CD4-positive, alpha-beta memory T cell (primary cell): ENCODE measurements around the gene TLCD2. TPM values are rescaled to one million over a fixed set of nuclear protein-coding genes. Genes with fewer than 3 reads are reported as not detected.
A peak's percentile ranks its signal among the peaks of the same experiment; 100 is the strongest.

Experiments used
- CTCF ChIA-PET: fragments of 350-600 bp; sonication (Branson Sonifier 250); formaldehyde crosslinking; loops from one replicate; lab custom pipeline; 2021; ENCODE audit warnings: inconsistent platforms; ENCODE audit not compliant: partially characterized antibody; lab: Charles Lee
- POLR2A ChIA-PET: fragments of 350-600 bp; sonication (Branson Sonifier 250); formaldehyde crosslinking; loops from one replicate; lab custom pipeline; 2021; ENCODE audit not compliant: partially characterized antibody; lab: Charles Lee
- DNase-seq, 5 donors: peaks; one replicate each; pipeline versions ENCODE4 v3.0.0 to v3.0.0-alpha.2; 2020 to 2022; ENCODE audit warnings: mixed read lengths in 1 of 5
- H3K27ac ChIP-seq: one replicate; pipeline ENCODE4 v1.7.0; 2013; ENCODE audit warnings: low read depth, low read length
- H3K27me3 ChIP-seq: 2 replicates; pipeline ENCODE4 v1.7.0; 2013; ENCODE audit warnings: mild to moderate bottlenecking, low read length, moderate library complexity; ENCODE audit not compliant: insufficient read depth
- H3K36me3 ChIP-seq: 2 replicates; pipeline ENCODE4 v1.7.0; 2013; ENCODE audit warnings: mild to moderate bottlenecking, low read length, moderate library complexity; ENCODE audit not compliant: insufficient read depth
- H3K4me1 ChIP-seq: 2 replicates; pipeline ENCODE4 v1.7.0; 2013; ENCODE audit warnings: mild to moderate bottlenecking, low read length, moderate library complexity; ENCODE audit not compliant: insufficient read depth
- H3K4me3 ChIP-seq, 2 donors: one replicate each; pipeline ENCODE4 v1.7.0; 2013; ENCODE audit warnings: low read length in 2 of 2, mild to moderate bottlenecking in 1 of 2
- H3K9me3 ChIP-seq, 2 donors: one replicate each; pipeline ENCODE4 v1.7.0; 2013; ENCODE audit warnings: low read length in 2 of 2, control low read depth in 1 of 2; ENCODE audit not compliant: control insufficient read depth in 1 of 2
- H3K27ac Mint-ChIP-seq, 7 donors: one replicate each; pipeline ENCODE4 v1.8.0; 2020 to 2021; ENCODE audit warnings: mixed read lengths in 7 of 7, mild to moderate bottlenecking in 6 of 7, inconsistent platforms in 3 of 7, moderate library complexity in 3 of 7
- H3K27me3 Mint-ChIP-seq, 2 donors: one replicate each; pipeline ENCODE4 v1.8.0; 2020 to 2021; ENCODE audit warnings: mixed read lengths in 2 of 2
- H3K36me3 Mint-ChIP-seq, 2 donors: one replicate each; pipeline ENCODE4 v1.8.0; 2020 to 2021; ENCODE audit warnings: mixed read lengths in 2 of 2, inconsistent platforms in 1 of 2, mild to moderate bottlenecking in 1 of 2
- H3K4me1 Mint-ChIP-seq, 4 donors: one replicate each; pipeline ENCODE4 v1.8.0; 2020 to 2021; ENCODE audit warnings: mixed read lengths in 4 of 4, mild to moderate bottlenecking in 1 of 4
- H3K4me3 Mint-ChIP-seq, 8 donors: one replicate each; pipeline ENCODE4 v1.8.0; 2020 to 2021; ENCODE audit warnings: mixed read lengths in 8 of 8, mild to moderate bottlenecking in 7 of 8, moderate library complexity in 6 of 8, inconsistent platforms in 3 of 8
- H3K9me3 Mint-ChIP-seq, 8 donors: one replicate each; pipeline ENCODE4 v1.8.0; 2020 to 2021; ENCODE audit warnings: mixed read lengths in 8 of 8, mild to moderate bottlenecking in 5 of 8, inconsistent platforms in 3 of 8, moderate library complexity in 1 of 8
- intact Hi-C: fragments of 100-400 bp; cut with micrococcal nuclease; formaldehyde crosslinking; loops from one replicate; pipeline ENCODE4 v1.15.1; 2023
- polyA plus RNA-seq, 2 donors: library from polyadenylated mRNA; unstranded; fragments of 300-500 nt; fragmentation: Illumina TruSeq; gene quantifications; one replicate each; pipeline ENCODE4 v1.2.3, GENCODE V29; 2021
- total RNA-seq, 2 experiments: library from RNA; stranded (reverse); gene quantifications; one replicate each; pipeline ENCODE4 v1.2.3, GENCODE V29; 2021

TLCD2 gene
- total and polyA plus RNA-seq, 4 experiments from 2014 or later = 0.24 to 0.81 (median 0.75) TPM; not detected in 1

GRCh38 chr17:1729966-1730325 is 19.8 kb upstream of the TLCD2 start:
- Mint-ChIP-seq H3K27me3 (no peaks in the 10 kb centered on the region), H3K9me3 (no peaks in the 10 kb centered on the region), H3K27ac (peak overlapping the region in 2 of 7 donors; percentile 68 to 88), H3K4me3 (peak overlapping the region in 2 of 8 donors; percentile 31 to 42), H3K36me3 (peaks cover 8 to 30% of the 10 kb centered on the region in 2 donors), H3K4me1 (peaks cover 12 to 45% (median 16%) of the 10 kb centered on the region in 4 donors)
- no peak overlapping the region for H3K27ac ChIP-seq
- H3K4me1 ChIP-seq = peaks cover 35% of the 10 kb centered on the region
- peaks cover 16% of the 10 kb centered on the region for H3K36me3 ChIP-seq
- CTCF ChIA-PET = no interaction called here
- no peak for DNase-seq
- intact Hi-C loops = no loop called here
- H3K27me3 ChIP-seq = no peaks in the 10 kb centered on the region
- H3K9me3 ChIP-seq = no peaks in the 10 kb centered on the region
- POLR2A ChIA-PET = interaction anchor here (1.6 kb wide), 1 partner anchor 13 kb away, joined by 5 read pairs; the partner anchor contains the start of gene SERPINF2
- no peak overlapping the region for H3K4me3 ChIP-seq

- POLR2A ChIA-PET = interaction anchor here (1.7 to 4.0 kb wide), 3 partner anchors 9 to 36 kb away, joined by 5 to 12 read pairs (median 7); no protein-coding TSS in a partner anchor
- H3K4me3 Mint-ChIP-seq = peak overlapping the region in 1 of 8 donors; percentile 36
- no peaks in the 10 kb centered on the region for H3K27me3 Mint-ChIP-seq
- CTCF ChIA-PET = no interaction called here
- intact Hi-C loops = no loop called here
- peaks cover 11 to 52% (median 24%) of the 10 kb centered on the region in 4 donors for H3K4me1 Mint-ChIP-seq
- Histone ChIP-seq H3K36me3 (peaks cover 16% of the 10 kb centered on the region), H3K4me1 (peaks cover 46% of the 10 kb centered on the region), H3K27me3 (no peaks in the 10 kb centered on the region), H3K27ac (no peak overlapping the region), H3K9me3 (no peaks in the 10 kb centered on the region), H3K4me3 (no peak overlapping the region)
- peaks cover 8 to 26% of the 10 kb centered on the region in 2 donors for H3K36me3 Mint-ChIP-seq
- H3K27ac Mint-ChIP-seq = peak overlapping the region in 2 of 7 donors; percentile 36 to 53
- peaks cover 0 to 2% (median 0%) of the 10 kb centered on the region in 8 donors for H3K9me3 Mint-ChIP-seq
- no peak for DNase-seq
Observed at GRCh38 chr17:1727876-1728630, 17.9 kb upstream of the TLCD2 start.

- Mint-ChIP-seq H3K27me3 (no peaks in the 10 kb centered on the region), H3K4me1 (peaks cover 15 to 59% (median 30%) of the 10 kb centered on the region in 4 donors), H3K9me3 (peaks cover 0 to 2% (median 0%) of the 10 kb centered on the region in 8 donors), H3K36me3 (peaks cover 8 to 25% of the 10 kb centered on the region in 2 donors), H3K27ac (no peak overlapping the region), H3K4me3 (no peak overlapping the region)
- no peaks in the 10 kb centered on the region for H3K9me3 ChIP-seq
- intact Hi-C loops = no loop called here
- peaks cover 51% of the 10 kb centered on the region for H3K4me1 ChIP-seq
- ChIA-PET POLR2A (interaction anchor here (1.3 to 4.0 kb wide), 4 partner anchors 10 to 102 kb away, joined by 3 to 12 read pairs (median 6); partner anchors contain the start of genes RPA1 and SMYD4), CTCF (interaction anchor here (0.6 to 1.0 kb wide), 4 partner anchors 10 to 555 kb away, joined by 3 read pairs; no protein-coding TSS in a partner anchor)
- H3K27me3 ChIP-seq = no peaks in the 10 kb centered on the region
- H3K4me3 ChIP-seq = no peak overlapping the region
- peaks cover 16% of the 10 kb centered on the region for H3K36me3 ChIP-seq
- no peak overlapping the region for H3K27ac ChIP-seq
- no peak for DNase-seq
Observed at GRCh38 chr17:1727258-1727789, 17.1 kb upstream of the TLCD2 start.

GRCh38 chr17:1726626-1727257 is 16.6 kb upstream of the TLCD2 start:
- DNase-seq = no peak
- intact Hi-C loops = no loop called here
- Histone ChIP-seq H3K36me3 (peaks cover 16% of the 10 kb centered on the region), H3K4me1 (peaks cover 55% of the 10 kb centered on the region), H3K27ac (no peak overlapping the region), H3K27me3 (no peaks in the 10 kb centered on the region), H3K9me3 (no peaks in the 10 kb centered on the region), H3K4me3 (no peak overlapping the region)
- POLR2A ChIA-PET = interaction anchor here (1.3 to 4.0 kb wide), 4 partner anchors 10 to 103 kb away, joined by 3 to 12 read pairs (median 6); partner anchors contain the start of genes RPA1 and SMYD4
- Mint-ChIP-seq H3K27ac (no peak overlapping the region), H3K27me3 (no peaks in the 10 kb centered on the region), H3K36me3 (peaks cover 8 to 23% of the 10 kb centered on the region in 2 donors), H3K9me3 (peaks cover 0 to 2% (median 0%) of the 10 kb centered on the region in 8 donors), H3K4me1 (peaks cover 15 to 63% (median 31%) of the 10 kb centered on the region in 4 donors), H3K4me3 (peak overlapping the region in 3 of 8 donors; percentile 21 to 48 (median 36))
- CTCF ChIA-PET = interaction anchor here (0.6 to 1.0 kb wide), 4 partner anchors 10 to 556 kb away, joined by 3 read pairs; no protein-coding TSS in a partner anchor

GRCh38 chr17:1725642-1726511 is 15.7 kb upstream of the TLCD2 start:
- Mint-ChIP-seq H3K36me3 (peaks cover 8 to 21% of the 10 kb centered on the region in 2 donors), H3K27me3 (no peaks in the 10 kb centered on the region), H3K4me1 (peaks cover 15 to 67% (median 32%) of the 10 kb centered on the region in 4 donors), H3K9me3 (peaks cover 0 to 2% (median 0%) of the 10 kb centered on the region in 8 donors), H3K27ac (peak overlapping the region in 6 of 7 donors; percentile 27 to 86 (median 60)), H3K4me3 (peak overlapping the region; percentile 69 to 84 (median 79))
- Histone ChIP-seq H3K36me3 (peaks cover 16% of the 10 kb centered on the region), H3K27me3 (no peaks in the 10 kb centered on the region), H3K4me1 (peaks cover 58% of the 10 kb centered on the region), H3K4me3 (peak overlapping the region in 1 of 2 donors; percentile 72), H3K27ac (no peak overlapping the region), H3K9me3 (no peaks in the 10 kb centered on the region)
- no peak for DNase-seq
- intact Hi-C loops = no loop called here
- CTCF ChIA-PET = interaction anchor here (1.0 kb wide), 1 partner anchor 140 kb away, joined by 3 read pairs; no protein-coding TSS in a partner anchor
- POLR2A ChIA-PET = interaction anchor here (1.1 to 6.3 kb wide), 6 partner anchors 10 to 104 kb away, joined by 3 to 62 read pairs (median 10); partner anchors contain the start of genes PRPF8, RPA1, SERPINF1 and SMYD4
